GM19468 (cell line): ENCODE results near the gene ANKHD1.
A peak's percentile ranks its signal among the peaks of the same experiment; 100 is the strongest.

Source experiments
- ATAC-seq: cut with Tn5 transposase; IDR thresholded peaks from one replicate; pipeline ENCODE4 v1.9.1; 2021; ENCODE audit warnings: mild to moderate bottlenecking, moderate library complexity, moderate number of reproducible peaks; ENCODE audit not compliant: unreplicated experiment; ENCODE audit errors: extremely low read depth

ANKHD1 gene

GRCh38 chr5:140401362-140402257, at the start of gene ANKHD1:
Gene ANKHD1 (plus strand): TSS chr5:140401833. CDS start chr5:140401968, 135 bp downstream.
- ATAC-seq, result peak; percentile 94

- ATAC-seq, result no peak
These were observed 46.1 kb upstream of the ANKHD1 start for GRCh38 chr5:140355546-140355945.

- no peak for ATAC-seq
These were observed 44.5 kb upstream of the ANKHD1 start for GRCh38 chr5:140356853-140357725.

GRCh38 chr5:140357726-140358093, 43.9 kb upstream of the ANKHD1 start:
- peak; percentile 78 for ATAC-seq

GRCh38 chr5:140358738-140359310, 42.8 kb upstream of the ANKHD1 start:
- ATAC-seq, result no peak

- no peak for ATAC-seq
These were observed 41.5 kb upstream of the ANKHD1 start, which contains the start of gene SLC4A9 for GRCh38 chr5:140360101-140360500. Gene SLC4A9 (plus strand): TSS chr5:140360194. CDS start chr5:140360237, 43 bp downstream.

- no peak for ATAC-seq
These were observed 40.8 kb upstream of the ANKHD1 start for GRCh38 chr5:140360681-140361479.

GRCh38 chr5:140361901-140362300, 39.7 kb upstream of the ANKHD1 start:
- ATAC-seq, result no peak

GRCh38 chr5:140362311-140362710, 39.3 kb upstream of the ANKHD1 start:
- no peak for ATAC-seq

- ATAC-seq, result peak; percentile 77
These were observed 38.6 kb upstream of the ANKHD1 start for GRCh38 chr5:140362875-140363630.

GRCh38 chr5:140363631-140364471, 37.8 kb upstream of the ANKHD1 start:
- no peak for ATAC-seq

- no peak for ATAC-seq
These were observed 37.2 kb upstream of the ANKHD1 start for GRCh38 chr5:140364472-140364765.

- ATAC-seq, result no peak
These were observed 36.4 kb upstream of the ANKHD1 start for GRCh38 chr5:140365282-140365681.

GRCh38 chr5:140365941-140366340, 35.7 kb upstream of the ANKHD1 start:
- no peak for ATAC-seq

GRCh38 chr5:140366589-140367255, 34.9 kb upstream of the ANKHD1 start:
- ATAC-seq, result no peak

GRCh38 chr5:140367256-140368013, 34.2 kb upstream of the ANKHD1 start:
- ATAC-seq, result no peak
